NCI-H1694 (cell line): ENCODE measurements around the gene DRGX.

Experiments used
- DNase-seq: peaks from one replicate; lab custom pipeline; 2025; lab: John Stamatoyannopoulos, UW

DRGX gene

DNA sequence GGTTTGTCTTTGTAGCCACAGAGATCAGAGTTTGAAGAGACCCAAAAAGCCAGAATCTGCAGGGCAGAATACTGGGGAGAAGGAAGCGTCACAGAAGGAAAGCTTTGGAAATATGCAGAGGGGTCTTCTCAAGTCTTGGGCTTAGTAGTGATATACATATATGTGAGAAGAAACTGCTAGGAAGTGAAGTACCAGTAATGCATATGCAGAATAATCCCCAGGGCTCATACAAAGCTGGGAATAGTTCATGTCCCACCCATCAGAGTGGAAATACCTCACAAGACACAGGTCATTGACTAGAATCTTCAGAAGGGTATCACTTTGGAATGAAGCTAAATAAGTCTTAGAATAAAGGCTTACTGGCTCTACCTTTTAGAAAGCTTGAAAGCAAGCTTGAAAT is 57.3 kb downstream of the DRGX start:
- DNase-seq = no peak

DNA sequence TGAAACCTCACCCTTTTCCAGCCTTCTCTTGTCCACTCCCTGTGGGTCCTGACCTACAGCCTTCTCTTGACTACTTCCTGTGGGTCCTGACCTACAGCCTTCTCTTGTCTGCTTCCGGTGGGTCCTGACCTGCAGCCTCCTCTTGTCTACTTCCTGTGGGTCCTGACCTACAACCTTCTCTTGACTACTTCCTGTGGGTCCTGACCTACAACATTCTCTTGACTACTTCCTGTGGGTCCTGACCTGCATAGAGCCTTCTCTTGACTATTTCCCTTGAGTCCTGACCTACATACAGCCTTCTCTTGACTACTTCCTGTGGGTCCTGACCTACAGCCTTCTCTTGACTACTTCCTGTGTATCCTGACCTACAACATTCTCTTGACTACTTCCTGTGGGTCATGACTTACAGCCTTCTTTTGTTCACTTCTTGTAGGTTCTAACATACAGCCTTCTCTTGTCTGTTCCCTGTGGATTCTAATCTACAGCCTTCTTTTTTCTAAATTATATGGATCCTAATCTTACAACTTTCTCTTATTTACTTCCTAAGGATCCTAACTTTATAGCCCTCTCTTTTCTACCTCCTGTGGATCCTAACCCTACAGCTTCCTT is 60.4 kb downstream of the DRGX start:
- no peak for DNase-seq

DNA sequence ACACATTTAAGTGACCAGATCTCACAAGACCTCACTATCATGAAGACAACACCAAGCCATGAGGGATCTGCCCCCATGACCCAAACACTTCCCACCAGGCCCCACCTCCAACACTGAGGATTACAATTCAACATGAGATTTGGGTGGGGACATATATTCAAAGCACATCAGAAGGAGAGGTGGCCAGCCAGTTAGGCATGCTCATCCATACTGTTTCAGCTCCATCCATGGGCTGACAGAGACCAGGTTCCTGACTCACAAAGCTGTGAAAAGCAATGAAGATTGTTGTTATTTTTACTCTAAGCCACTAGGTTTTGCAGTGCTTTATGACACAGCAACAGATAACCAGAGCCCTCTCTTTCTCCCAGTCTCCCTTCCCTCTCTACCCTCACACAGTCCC is 60.9 kb downstream of the DRGX start:
- no peak for DNase-seq

DNA sequence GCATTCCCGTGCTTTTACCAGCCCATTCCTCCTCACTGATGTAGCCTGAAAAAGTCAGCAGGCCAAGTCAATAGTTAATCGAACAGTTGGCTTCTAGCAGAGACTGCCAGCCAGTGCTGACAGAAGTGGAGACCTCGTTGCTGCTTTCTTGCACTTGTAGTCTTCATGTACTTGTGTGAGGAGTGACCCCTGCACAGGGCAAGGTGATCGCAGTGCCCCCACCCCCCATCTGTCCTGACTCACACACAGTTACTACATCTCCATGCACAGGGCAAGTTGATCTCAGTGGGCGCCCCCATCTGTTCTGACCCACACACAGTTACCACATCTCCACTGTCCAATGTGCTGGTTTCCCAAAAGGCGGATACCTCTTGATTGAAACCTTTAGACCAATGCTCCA is 62.7 kb downstream of the DRGX start:
- no peak for DNase-seq

DNA sequence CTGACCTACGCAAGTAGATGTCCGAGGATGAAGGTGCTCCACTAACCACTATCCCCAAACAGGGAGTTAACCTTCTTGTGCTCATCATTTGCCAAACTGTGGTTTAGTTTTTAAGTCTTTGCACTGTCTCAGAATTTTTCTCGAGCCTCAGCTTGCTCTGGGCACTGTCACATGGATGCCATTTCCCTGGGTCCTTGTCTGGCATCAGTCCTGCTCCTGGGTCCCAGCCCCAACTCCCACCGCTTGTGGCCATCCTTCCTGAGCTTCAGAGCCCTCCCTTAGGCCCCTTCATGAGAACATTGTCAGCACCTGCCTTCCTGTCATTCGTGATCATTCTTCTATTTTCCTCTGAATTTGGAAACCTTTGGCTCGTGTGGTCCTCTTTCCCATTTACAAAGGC is 63.1 kb downstream of the DRGX start:
- DNase-seq = no peak

DNA sequence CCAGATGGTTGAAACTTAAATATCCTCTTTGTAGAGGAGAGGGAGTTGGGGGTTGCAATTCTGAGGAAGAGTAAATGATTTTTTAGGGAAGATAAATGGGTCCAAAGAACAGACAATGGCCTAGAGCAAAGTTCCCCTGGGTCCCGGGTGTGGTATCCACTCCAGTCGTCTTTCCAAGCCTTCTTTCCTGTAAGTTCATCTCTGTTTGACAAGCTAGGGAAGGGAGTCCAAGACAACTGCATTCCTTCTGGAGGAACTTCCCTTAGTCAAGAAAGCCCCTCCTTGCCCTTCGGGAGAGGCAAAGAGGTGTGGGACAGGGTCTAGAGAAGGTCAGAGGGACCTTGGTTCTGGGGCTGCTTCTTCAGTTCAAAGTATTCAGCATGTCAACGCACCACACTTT is 63.6 kb downstream of the DRGX start:
- no peak for DNase-seq

DNA sequence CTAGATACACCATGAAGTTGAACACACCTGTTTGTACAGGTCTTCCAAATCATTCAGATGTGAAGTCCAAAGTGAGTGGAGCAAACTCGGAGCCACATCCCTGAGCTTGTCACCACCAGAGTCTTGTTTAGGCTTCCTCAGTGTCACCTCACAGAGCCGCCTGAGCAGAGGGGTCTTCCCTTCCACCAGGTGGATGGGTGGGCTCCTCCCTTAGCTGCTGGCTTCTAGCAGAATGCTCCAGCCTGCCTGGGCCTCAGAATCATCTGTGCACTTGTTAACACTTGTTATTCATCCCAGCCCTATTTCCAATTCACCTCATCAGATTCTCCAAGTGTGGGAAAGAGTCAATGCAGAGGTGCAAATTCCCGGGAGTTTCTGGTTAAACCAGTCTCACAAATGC is 64.5 kb downstream of the DRGX start:
- no peak for DNase-seq

DNA sequence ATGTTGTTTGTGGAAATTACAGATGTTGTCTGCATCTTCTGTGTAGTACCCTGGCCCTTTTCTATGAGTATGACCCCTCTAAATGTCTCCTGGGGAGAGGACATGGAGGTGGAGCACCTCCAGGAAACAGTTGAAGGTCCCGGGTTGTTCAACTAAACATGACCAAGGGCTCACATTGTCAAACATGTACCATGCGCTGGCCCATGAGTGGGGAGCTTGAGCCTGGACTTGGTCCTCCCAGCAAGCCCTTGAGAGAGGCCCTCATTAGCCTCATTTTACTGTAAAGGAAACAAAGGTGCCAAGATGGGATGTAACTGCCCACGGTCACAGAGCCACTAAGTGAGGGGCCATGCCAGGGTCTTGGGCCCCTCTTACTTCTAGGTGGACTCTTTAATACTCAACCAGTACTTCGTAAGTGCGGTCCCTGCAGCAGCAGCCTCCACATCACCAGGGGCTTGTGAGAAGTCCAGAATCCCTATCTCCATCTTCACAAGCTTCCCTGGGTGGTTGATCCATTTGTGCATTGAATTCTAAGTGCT is 65.7 kb downstream of the DRGX start:
- DNase-seq = no peak

DNA sequence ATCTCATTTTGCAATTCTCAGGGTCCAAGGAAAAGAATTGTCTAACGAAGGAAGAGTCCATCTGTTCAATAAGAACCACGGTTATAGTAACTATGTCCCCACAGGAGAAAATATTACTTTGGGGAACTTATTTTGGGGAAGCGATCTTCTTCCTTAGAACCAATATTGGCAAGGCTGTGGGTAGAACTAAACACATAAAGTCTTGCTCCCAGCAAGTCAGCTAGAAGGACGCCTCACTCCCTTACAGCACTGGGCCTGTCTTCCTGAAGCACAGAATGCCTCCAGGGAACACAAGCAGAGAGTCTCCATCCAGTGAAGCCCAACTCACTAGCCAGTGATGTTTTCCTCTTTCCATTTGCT is 66.8 kb downstream of the DRGX start:
- no peak for DNase-seq

DNA sequence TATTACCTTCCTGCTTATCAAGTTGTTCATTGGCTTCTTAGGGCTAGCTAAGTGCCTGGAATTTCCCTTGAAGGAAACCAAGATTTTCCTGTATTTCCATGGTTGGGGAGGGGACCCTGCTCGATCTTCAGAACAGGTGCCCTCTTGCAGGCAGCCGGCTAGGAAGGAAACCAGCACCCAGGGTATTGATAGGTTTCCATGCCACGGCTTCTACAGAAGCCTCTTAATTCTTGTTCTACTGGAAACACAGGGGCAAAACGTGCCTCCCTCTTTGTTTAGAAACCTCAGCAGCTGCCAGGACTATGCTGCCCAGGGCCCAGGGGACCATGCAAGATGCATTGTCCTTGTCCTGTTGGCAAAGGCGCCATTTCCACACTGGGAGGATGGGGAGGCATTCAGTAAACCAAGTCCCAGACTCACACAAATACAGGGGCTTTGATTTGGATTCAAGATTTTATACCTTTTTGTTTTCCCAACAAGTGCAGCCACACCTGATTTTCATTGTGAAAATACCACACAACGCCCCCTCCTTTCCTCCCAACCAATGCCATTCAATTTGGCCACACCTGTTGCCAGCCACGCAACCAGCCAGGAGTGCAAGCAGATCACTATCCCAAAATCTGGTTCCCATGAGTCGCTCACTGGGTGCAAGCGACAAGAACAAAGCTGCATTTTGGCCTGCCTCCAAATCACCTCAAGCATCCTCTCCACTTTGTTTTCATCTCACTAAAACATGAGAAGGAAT is 67.3 kb downstream of the DRGX start:
- DNase-seq = no peak

DNA sequence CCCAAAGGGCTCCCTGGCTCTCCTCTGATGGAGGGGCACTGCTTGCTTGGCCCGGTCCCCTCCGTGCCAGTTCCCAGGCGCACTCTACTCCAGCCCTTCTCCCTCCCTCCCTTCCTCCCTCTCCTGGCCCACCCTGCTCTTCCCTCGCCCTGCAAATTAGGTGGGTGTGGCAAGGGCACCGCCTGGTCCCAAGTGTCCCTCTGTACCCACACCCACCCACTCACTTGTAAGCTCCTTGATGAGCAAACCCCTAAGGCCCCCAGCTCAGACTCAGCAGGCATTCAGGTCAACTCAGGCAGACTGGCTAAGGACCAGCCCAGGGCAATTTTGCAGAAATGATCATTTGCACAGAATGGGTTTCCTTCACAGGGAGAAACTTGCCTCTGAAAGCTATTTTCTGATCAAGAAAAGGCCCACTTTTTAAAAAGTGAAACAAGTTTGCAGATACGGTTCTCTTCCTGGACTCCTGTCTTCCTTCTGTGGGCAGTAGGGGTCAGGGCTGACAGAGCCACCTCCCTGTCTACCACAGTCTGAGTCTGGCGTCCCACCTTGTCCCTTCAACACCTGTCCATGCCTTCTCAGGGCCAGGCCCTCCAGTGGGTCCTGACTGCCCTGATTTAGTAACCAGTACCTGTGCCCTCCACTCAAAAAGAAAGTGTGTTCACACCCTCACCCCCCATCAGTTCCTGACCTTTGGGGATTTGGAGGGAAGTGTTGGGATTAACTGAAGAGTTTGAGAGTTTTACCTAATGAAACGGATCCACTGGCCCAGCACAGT is 68.7 kb downstream of the DRGX start:
- DNase-seq = no peak

DNA sequence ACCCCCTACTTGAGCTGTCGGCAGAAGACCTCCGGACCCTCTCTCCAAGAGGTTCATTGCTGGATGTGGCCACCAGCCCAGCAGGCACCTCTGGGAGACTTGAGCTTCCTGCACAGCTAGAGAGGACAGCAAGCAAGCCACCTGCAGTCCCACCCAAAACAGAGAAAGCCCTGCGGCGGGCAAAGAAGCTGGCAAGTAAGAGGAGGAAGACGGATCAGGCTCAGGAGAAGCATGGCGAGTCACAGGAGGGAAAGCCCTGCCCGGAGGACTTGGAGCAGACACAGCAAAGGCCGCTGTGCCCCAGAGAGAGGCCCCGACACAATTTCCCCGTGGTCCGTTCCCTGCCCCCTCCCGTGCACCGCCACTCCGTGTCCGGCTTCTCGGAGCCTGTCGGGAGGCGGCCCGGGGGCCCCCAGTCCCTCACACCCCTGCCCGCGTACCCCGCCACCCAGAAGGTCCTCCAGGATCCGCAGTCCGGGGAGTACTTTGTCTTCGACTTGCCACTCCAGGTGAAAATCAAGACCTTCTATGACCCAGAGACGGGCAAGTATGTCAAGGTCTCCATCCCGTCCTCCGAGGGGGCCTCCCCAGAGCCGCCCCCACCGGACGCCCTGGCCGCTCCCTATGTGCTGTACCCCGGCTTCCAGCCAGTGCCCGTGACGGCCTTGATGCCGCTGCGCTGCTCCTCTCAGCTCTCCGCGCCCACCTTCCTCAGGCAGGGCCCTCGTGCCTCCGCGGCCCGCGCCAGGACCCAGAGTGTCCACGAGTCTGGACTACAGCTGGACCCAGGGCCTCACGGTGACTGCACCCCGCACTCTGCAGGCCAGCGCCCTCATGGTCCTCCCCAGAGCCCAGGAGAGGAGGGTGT is 69.7 kb downstream of the DRGX start:
- DNase-seq = no peak

DNA sequence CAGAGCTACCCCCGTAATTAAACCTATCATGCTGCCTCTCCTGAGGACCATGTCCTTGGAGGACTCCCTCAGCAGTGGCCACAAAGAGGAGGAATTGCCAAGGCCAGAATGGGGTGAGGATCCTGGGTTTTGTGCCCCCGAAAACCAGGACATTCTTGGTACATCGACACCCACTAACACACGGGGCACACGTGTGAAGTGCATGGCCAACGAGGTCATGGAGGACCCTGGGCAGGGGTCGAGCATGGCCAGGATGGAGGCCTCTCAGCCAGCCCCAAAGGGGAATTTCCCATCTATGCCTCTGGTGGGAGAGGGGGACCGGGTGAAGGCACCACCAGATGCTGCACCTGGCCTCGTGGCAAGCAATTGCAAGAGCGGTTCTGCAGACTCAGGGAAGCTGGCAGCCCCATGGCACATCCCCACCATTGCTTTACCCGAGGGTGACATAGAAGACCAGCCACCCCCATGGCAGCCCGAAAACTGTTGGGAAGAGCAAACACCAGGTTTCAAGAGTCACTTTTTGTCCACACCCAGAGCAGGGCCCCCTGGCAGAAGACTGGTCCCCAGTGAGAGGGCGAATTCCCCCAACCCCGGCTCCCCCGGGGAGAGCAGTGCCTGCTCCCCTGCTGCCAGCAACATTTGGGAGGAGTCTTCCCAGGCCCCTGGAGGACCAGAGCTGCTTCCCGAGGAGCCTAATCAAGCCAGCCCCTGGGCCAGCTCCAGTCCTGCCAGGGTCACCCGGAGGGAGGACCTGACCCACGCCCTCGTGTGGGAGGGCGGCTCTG is 70.6 kb downstream of the DRGX start:
- DNase-seq = no peak

DNA sequence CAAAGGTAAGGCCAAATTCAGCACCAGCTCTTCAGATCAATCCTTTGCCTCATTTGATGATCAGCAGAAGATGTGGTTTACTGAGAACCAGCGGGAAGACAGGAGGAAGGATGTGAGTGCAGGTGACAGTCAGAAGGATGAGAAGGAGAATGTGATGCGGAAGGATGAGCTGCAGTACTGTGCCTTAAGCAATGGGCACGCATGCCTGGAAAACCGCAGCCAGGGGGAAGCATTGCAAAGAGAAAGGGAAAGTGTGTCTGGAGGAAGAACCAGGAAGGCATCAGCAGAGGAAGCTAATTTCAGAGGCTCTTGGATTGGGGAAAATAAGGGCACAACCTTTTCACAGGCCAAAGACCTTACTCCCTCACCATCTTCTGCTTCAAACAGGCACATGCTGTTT is 71.2 kb downstream of the DRGX start:
- DNase-seq = no peak

DNA sequence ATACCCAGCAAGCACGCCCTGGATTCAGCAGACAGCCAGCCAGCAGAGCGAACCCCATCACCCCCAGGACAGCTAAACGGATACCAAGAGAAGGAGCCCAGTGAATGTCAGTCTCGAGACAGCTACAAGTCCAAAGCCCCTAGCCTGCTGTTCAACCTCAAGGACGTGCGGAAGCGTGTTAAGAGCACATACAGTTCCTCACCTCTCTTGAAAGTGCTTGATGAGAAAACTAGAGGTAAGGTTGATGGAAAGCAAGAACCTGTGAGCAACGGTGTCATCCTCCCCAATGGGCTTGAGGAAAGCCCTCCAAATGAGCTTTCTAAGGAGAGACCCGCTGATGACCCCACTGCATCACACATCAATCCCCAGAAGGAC is 72.0 kb downstream of the DRGX start:
- DNase-seq = no peak

DNA sequence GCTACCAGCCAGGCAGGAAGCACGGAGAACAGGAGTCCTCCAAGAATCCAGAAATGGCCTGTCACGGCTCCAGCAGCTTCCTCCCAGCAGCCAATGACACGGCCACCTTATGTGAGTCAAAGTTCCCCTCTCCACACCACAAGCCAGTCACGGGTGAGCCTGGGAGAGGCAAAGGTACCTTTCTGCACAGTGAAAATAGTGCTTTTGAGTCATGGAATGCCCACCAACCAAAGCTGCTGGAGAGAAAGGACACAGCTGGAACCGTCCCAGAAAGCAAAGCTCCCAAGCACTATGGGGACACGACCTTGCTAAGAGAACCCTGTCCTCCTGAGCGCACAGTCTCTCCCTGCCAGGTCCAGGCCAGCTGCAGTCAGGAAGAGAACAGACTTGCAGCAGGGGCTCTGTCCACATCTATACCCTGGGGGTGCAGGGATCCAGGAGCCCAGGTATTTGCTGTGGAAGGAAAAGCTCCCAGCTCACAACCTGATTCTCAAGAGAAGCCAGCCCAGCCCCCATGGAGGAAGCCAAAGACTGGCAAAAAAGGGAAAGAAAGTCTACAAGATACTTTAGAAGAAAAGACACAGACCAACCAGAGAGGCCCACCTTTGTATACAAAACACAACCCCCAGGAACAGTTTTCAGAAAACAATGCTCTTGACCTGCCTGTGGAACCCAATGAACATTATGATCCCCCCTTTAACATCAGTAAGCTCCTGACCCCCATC is 72.6 kb downstream of the DRGX start:
- no peak for DNase-seq

DNA sequence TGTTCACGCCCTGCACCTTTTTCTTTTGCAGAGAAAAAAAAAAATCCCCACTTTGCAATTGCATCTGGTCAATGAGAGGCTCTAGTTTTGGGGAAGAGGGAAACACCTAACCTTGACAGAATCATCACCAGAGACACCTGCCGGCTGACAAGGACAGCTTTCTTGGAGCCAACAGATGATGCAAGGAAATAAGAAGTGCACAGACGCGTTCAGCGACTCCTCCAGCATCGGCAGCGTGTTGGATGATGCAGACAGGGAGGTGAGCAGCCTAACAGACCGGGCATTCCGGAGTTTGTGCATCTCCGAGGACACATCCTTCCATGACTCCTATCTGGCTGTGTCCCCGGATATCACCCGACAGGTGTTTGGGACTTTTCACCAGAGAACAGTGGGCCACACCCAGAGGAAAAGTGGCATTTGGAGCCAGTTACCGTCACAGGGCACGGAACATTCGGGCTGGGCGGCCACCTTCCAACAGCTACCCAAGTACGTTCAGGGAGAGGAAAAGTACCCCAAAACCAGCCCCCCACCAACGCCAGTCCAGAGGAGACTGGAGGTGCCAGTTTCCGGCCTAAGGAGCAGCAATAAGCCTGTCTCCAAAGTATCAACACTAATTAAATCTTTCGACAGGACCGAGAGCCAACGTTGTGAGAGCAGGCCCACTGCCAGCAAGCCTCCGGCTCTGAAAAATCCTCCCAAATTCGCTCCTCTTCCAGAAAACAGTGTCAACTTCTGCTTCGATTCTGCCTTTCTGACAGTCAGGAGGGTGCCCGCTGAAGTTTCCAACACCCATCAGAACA is 73.3 kb downstream of the DRGX start:
- DNase-seq = no peak

DNA sequence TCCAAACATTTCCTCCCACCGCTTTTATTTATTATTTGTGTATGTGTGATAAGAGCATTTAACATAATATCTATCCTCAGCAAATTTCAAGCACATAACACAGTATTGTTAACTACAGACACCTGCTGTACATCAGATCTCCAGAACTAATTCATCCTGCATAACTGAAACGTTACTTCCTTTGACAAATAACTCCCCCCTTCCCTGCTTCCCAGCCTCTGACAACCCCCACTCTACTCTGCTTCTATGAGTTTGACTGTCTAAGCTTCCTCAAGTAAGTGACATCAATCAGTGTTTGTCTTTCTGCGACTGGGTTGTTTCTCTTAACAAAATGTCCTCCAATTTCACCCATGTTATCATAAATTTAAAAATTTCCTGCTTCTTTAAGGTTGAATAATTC is 74.9 kb downstream of the DRGX start:
- no peak for DNase-seq

DNA sequence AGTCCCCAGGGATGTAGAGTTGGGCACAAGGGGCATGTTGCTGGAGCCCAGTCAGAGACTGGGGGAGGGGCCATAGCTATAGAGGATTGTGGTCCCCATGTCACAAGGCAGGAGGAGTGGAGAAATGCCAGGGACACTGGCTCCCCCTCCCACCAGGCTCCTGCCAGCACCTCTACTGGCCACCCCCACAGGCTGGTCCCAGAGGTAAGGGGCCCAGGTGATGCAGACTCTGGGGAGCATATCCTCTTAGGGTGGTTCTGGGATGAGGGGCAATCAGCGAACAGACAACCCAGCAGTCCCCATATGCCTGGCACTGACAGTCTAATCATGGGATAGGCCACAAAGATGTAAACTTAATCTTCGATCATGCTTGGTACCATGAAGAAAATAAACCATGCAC is 75.7 kb downstream of the DRGX start:
- no peak for DNase-seq

DNA sequence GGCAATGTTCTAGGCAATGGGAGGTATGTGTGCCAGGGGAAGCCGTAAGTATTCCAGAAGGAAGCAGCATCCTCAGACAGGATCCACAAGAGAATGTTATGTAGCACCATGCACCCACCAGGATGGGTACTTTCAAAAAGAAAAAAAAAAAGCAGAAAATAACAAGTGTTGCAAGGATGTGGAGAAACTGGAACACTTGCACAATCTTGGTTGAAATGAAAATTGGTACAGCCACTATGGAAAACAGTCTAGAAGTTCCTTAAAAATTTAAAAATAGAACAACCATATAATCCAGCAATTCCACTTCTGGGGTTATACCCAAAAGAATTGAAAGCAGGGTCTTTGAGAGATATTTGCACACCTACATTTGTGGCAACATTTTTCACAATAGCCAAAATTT is 76.7 kb downstream of the DRGX start:
- no peak for DNase-seq
